Natural killer cell treated with Interleukin-12 subunit alpha and Interleukin-12 subunit beta and Interleukin-15 and Interleukin-18, amount 100 ng/mL, for 72 hours (primary cell): ENCODE measurements around the gene SPANXN1. TPM values are rescaled to one million over a fixed set of nuclear protein-coding genes. Genes with fewer than 3 reads are reported as not detected.
"Not testable (repeated sequence)": the region's sequence is repeated elsewhere in the genome, so short reads cannot be mapped to it uniquely, and the experiment has no call there.

Experiments
- ATAC-seq, 2 donors: fragments of 150-1000 bp; cut with Tn5 transposase in 1 of 2; sonication (Bioruptor Pico), chemical (Tn5 transposase) in 1 of 2; 2 replicates each; pipeline ENCODE4 v1.10.0; 2021
- DNase-seq: peaks from one replicate; pipeline ENCODE4 v3.0.0; 2022; ENCODE audit warnings: low spot score
- H3K27ac Mint-ChIP-seq, 2 donors: 1 replicate in 1 of 2; 2 replicates in 1 of 2; pipeline ENCODE4 v1.8.0; 2022; ENCODE audit warnings: mixed read lengths in 2 of 2, mild to moderate bottlenecking in 1 of 2, moderate library complexity in 1 of 2
- H3K27me3 Mint-ChIP-seq, 2 donors: 1 replicate in 1 of 2; 2 replicates in 1 of 2; pipeline ENCODE4 v1.8.0; 2022; ENCODE audit warnings: mixed read lengths in 2 of 2
- H3K36me3 Mint-ChIP-seq: one replicate; pipeline ENCODE4 v1.8.0; 2022; ENCODE audit warnings: mixed read lengths
- H3K4me1 Mint-ChIP-seq, 2 donors: 1 replicate in 1 of 2; 2 replicates in 1 of 2; pipeline ENCODE4 v1.8.0; 2022; ENCODE audit warnings: low read depth in 2 of 2, mixed read lengths in 2 of 2, mild to moderate bottlenecking in 1 of 2
- H3K4me3 Mint-ChIP-seq: one replicate; pipeline ENCODE4 v1.8.0; 2022; ENCODE audit warnings: mixed read lengths
- H3K9me3 Mint-ChIP-seq: 2 replicates; pipeline ENCODE4 v1.8.0; 2022; ENCODE audit warnings: mixed read lengths
- total RNA-seq, 2 donors: library from RNA; stranded (reverse); gene quantifications; one replicate each; pipeline ENCODE4 v1.2.3, GENCODE V29; 2022

The SPANXN1 gene, protein sequence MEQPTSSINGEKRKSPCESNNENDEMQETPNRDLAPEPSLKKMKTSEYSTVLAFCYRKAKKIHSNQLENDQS
- not detected for total RNA-seq

DNA sequence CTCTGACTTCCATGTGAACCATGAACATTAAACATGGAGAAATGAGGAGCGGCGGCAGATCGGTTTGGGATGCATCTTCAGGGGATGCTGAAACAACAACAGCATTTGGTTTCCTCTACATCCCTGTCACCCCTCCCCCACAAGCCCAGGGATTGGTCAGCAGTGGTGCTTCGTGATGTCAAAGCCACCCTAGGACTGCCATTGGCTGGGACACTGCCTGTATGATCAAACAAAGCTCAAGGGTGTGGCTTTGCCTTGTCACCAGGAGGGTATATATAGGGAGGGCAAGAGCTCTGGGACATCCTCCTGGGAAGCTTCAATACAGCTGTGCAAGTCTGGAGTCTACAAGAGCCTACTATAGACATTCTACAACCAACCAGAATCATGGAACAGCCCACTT lies at the start of gene SPANXN1:
TSS of gene SPANXN1 (plus strand) at position 301 of the 400 bp plus-strand sequence. CDS start at position 385, 84 bp downstream.
- ATAC-seq, H3K4me3 Mint-ChIP-seq, DNase-seq, H3K36me3 Mint-ChIP-seq, H3K27me3 Mint-ChIP-seq, H3K4me1 Mint-ChIP-seq, H3K9me3 Mint-ChIP-seq, H3K27ac Mint-ChIP-seq: not testable (repeated sequence)

DNA sequence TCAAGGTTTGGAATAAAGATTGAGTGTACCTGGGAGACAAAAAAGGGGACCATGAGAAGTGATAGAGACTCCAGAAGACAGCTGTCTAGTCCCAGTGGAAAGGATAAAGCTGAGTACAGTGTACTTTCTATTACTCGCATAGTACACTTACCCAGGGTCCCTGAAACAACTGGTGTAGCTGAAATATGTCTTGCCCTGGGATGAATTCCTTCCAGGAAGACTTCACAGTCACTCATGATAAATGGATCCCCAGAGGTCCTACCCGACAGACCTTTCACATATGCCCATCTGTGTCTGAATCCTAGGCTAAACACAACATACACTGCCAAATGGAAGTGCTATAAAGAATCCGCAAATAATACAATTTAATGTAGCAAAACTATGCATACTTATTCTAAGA lies 48.2 kb upstream of the SPANXN1 start:
- no peak for ATAC-seq
- no peak for DNase-seq
- no peaks in the 10 kb centered on the region for H3K4me1 Mint-ChIP-seq
- no peak overlapping the region for H3K4me3 Mint-ChIP-seq
- H3K27ac Mint-ChIP-seq = no peak overlapping the region
- H3K27me3 Mint-ChIP-seq = peaks cover 0 to 15% of the 10 kb centered on the region in 2 donors
- no peaks in the 10 kb centered on the region for H3K9me3 Mint-ChIP-seq
- peaks cover 6% of the 10 kb centered on the region for H3K36me3 Mint-ChIP-seq

DNA sequence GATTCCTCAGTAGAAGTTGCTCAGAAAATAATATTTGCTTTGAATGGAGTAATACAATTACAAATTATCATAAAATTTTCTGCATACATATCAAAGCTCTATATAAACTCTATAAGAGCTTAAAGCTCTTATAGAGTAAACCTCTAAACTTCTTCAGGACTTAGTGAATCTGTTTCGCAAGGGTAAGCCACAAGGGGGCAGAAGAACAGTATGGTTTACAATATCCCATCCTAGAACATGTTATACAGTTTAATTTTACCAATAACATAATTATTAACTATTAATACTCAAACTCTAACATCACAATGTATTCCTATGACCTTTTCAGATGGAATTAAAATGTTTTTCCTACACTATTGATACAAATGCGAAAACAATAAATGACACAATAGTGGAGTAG lies 33.8 kb upstream of the SPANXN1 start:
- no peak overlapping the region for H3K27ac Mint-ChIP-seq
- H3K9me3 Mint-ChIP-seq = no peaks in the 10 kb centered on the region
- H3K4me1 Mint-ChIP-seq = no peaks in the 10 kb centered on the region
- DNase-seq = no peak
- no peaks in the 10 kb centered on the region for H3K36me3 Mint-ChIP-seq
- ATAC-seq = no peak
- H3K27me3 Mint-ChIP-seq = no peaks in the 10 kb centered on the region
- no peak overlapping the region for H3K4me3 Mint-ChIP-seq

DNA sequence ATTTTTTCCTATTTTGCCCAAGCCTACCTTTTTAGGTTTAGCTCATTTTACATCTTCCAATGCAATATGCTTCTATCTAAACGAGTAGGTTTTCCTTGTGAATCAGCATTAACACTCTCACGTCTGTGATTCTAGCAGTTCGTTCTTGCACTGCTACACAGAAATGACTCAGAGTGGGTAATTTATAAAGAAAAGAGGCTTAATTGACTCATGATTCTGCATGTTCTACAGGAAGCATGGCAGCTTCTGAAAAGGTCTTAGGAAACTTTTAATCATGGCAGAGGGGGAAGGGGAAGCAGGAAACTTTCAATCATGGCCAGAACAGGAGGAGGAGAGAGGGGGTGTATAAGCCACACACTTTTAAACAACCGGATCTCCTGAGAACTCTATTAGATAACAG lies 44.9 kb downstream of the SPANXN1 start:
- no peaks in the 10 kb centered on the region for H3K36me3 Mint-ChIP-seq
- DNase-seq (no peak), ATAC-seq (no peak)
- H3K9me3 Mint-ChIP-seq = no peaks in the 10 kb centered on the region
- no peak overlapping the region for H3K4me3 Mint-ChIP-seq
- H3K27ac Mint-ChIP-seq = no peak overlapping the region
- no peaks in the 10 kb centered on the region for H3K27me3 Mint-ChIP-seq
- no peaks in the 10 kb centered on the region for H3K4me1 Mint-ChIP-seq
